Activated CD4-positive, alpha-beta memory T cell treated with anti-CD3 and anti-CD28 coated beads, Interleukin-2, amount 10 ng/mL, durations not matched to agents 7 days and 5 days (primary cell): ENCODE data around the gene DDX19B. TPM values are rescaled to one million over a fixed set of nuclear protein-coding genes. Genes with fewer than 3 reads are reported as not detected.

Source experiments
- total RNA-seq, 2 experiments: library from RNA; stranded (reverse); gene quantifications; one replicate each; pipeline ENCODE4 v1.2.3, GENCODE V29; 2021

The DDX19B gene
- total RNA-seq, 2 experiments from 2014 or later, result 33.2 to 35.8 TPM

Other genes with a start within 250 kb of the DDX19B start
- 10 to 100 TPM; 19.6 to 19.7 TPM for gene PDPR, start 184.9 kb upstream of the DDX19B start, total RNA-seq
- gene CLEC18C, start 125.4 kb upstream of the DDX19B start, total RNA-seq, result under 1 TPM; 0.35 to 0.60 TPM
- 10 to 100 TPM; 24.3 to 24.4 TPM for gene EXOSC6, start 47.2 kb upstream of the DDX19B start, total RNA-seq
- 100 to 1,000 TPM; 128 to 129 TPM for gene AARS1, start 9.7 kb upstream of the DDX19B start, total RNA-seq
- gene DDX19A, start 47.7 kb downstream of the DDX19B start, total RNA-seq, result 10 to 100 TPM; 27.3 to 27.5 TPM
- 10 to 100 TPM; 21.6 to 22.7 TPM for gene ST3GAL2, start 139.9 kb downstream of the DDX19B start, total RNA-seq
- gene FCSK, start 155.4 kb downstream of the DDX19B start, total RNA-seq, result 10 to 100 TPM; 17.3 to 17.4 TPM
- 10 to 100 TPM; 71.2 to 71.4 TPM for gene COG4, start 224.4 kb downstream of the DDX19B start, total RNA-seq
- 100 to 1,000 TPM; 329 to 332 TPM for gene SF3B3, start 224.6 kb downstream of the DDX19B start, total RNA-seq